ENCODE measurements around the gene GRPEL1. TPM values are rescaled to one million over a fixed set of nuclear protein-coding genes. Genes with fewer than 3 reads are reported as not detected.

The GRPEL1 gene
- total and polyA plus RNA-seq, 2 of the 13 experiments (the other 11 are each of a cell fraction or from before 2014, with no cell fraction given): 32.3 to 141 TPM

DNA sequence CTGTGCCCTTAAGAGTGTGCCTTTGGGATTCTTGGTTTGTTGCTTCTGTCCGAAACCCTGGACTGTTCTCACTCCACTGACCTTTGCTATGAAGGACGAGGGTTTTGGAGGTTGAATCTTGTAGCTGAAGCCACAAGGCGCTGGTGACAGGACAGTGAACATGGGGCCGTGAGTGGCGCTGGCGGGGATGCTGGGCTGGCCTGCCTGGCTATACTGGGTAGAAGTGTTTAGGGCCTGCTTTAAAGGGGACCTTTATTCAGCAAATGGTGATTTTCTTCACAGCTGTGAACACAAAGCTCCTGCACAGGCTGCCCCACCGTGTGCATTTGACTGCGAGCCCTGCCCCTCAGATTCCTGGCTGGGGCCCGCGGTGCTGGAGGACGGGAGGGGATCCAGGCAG lies 51.8 kb downstream of the GRPEL1 start:
- CTCF ChIA-PET (ENCODE audit: low intra/inter-chr PET ratio, low total read pairs): no interaction called here
- intact Hi-C loops (cut with micrococcal nuclease; ENCODE audit: unreplicated experiment): no loop called here
- H3K4me3 ChIP-seq (replicated peaks in 1 of 3; ENCODE audit: insufficient read depth in 1 of 3, low read depth in 2 of 3, low read length in 3 of 3): no peak overlapping the region

More for the DNA sequence above, 51.8 kb downstream of the GRPEL1 start:
- no peak for FAIRE-seq
- Histone ChIP-seq H3K4me2 (ENCODE audit: low read depth, low read length) (no peak overlapping the region), H3K79me2 (ENCODE audit: insufficient read depth, low read length) (no peaks in the 10 kb centered on the region), H3K4me1 (ENCODE audit: insufficient read depth, low read length) (peaks cover 8% of the 10 kb centered on the region), H3K36me3 (replicated peaks in 1 of 2; ENCODE audit: control insufficient read depth in 1 of 2, insufficient read depth in 2 of 2, low read length in 2 of 2) (peaks cover 21 to 74% of the 10 kb centered on the region in 2 experiments; a peak in 4 of 5 replicates), H3K27me3 (ENCODE audit: control insufficient read depth in 1 of 2, insufficient read depth in 2 of 2, low read length in 2 of 2) (no peaks in the 10 kb centered on the region), H4K20me1 (ENCODE audit: insufficient read depth, low read length) (no peaks in the 10 kb centered on the region), H2AFZ (ENCODE audit: low read length) (no peak overlapping the region), H3K27ac (ENCODE audit: extremely low read length, insufficient read depth, low read length) (no peak overlapping the region), H3K9ac (ENCODE audit: insufficient read depth, low read depth, low read length) (no peak overlapping the region), H3K9me3 (ENCODE audit: low read length) (no peaks in the 10 kb centered on the region)
- 81% methylated on average over 6 of the region's 11 CpGs for WGBS (ENCODE audit: low lambda C conversion rate)
- no peak for ATAC-seq
- TF ChIP-seq, protein P1, sequence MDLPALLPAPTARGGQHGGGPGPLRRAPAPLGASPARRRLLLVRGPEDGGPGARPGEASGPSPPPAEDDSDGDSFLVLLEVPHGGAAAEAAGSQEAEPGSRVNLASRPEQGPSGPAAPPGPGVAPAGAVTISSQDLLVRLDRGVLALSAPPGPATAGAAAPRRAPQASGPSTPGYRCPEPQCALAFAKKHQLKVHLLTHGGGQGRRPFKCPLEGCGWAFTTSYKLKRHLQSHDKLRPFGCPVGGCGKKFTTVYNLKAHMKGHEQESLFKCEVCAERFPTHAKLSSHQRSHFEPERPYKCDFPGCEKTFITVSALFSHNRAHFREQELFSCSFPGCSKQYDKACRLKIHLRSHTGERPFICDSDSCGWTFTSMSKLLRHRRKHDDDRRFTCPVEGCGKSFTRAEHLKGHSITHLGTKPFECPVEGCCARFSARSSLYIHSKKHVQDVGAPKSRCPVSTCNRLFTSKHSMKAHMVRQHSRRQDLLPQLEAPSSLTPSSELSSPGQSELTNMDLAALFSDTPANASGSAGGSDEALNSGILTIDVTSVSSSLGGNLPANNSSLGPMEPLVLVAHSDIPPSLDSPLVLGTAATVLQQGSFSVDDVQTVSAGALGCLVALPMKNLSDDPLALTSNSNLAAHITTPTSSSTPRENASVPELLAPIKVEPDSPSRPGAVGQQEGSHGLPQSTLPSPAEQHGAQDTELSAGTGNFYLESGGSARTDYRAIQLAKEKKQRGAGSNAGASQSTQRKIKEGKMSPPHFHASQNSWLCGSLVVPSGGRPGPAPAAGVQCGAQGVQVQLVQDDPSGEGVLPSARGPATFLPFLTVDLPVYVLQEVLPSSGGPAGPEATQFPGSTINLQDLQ (CRISPR knock-in tag; IDR thresholded peaks at IDR 0.05): no peak
- TF ChIP-seq, protein P2, sequence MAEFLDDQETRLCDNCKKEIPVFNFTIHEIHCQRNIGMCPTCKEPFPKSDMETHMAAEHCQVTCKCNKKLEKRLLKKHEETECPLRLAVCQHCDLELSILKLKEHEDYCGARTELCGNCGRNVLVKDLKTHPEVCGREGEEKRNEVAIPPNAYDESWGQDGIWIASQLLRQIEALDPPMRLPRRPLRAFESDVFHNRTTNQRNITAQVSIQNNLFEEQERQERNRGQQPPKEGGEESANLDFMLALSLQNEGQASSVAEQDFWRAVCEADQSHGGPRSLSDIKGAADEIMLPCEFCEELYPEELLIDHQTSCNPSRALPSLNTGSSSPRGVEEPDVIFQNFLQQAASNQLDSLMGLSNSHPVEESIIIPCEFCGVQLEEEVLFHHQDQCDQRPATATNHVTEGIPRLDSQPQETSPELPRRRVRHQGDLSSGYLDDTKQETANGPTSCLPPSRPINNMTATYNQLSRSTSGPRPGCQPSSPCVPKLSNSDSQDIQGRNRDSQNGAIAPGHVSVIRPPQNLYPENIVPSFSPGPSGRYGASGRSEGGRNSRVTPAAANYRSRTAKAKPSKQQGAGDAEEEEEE (CRISPR knock-in tag; IDR thresholded peaks at IDR 0.05; ENCODE audit: borderline replicate concordance): no peak
- TF ChIP-seq ZNF343 (CRISPR knock-in tag; IDR thresholded peaks at IDR 0.05): no peak
- TF ChIP-seq POLR2AphosphoS2 (IDR thresholded peaks at IDR 0.05; ENCODE audit: low read depth, low read length): no peak
- in situ Hi-C loops (cut with HindIII; ENCODE audit: extremely low pct_ligation_motif_present, low pct_unique_long_range_greater_than_20kb): no loop called here
- POLR2A ChIA-PET: no interaction called here
- BruUV-seq (replicated peaks): no TSS peak
- DNase-seq (ENCODE audit: low spot score): no peak

Data from HepG2 (cell line).